ENCODE data around the gene GASK1B. TPM values are rescaled to one million over a fixed set of nuclear protein-coding genes. Genes with fewer than 3 reads are reported as not detected.

The GASK1B gene
- total and polyA plus RNA-seq, 3 donors from 2014 or later: 19.3 to 24.0 (median 19.8) TPM

GRCh38 chr4:158131027-158131426, 41.8 kb downstream of the GASK1B start:
- TF ChIP-seq POLR2A (IDR thresholded peaks at IDR 0.05) (no peak), CTCF (IDR thresholded peaks at IDR 0.05) (no peak)
- intact Hi-C loops (cut with DNase I; ENCODE audit: low total_unique reads): no loop called here
- WGBS, 2 donors: 39 to 70% methylated on average over 1 of the region's 1 CpG
- no peak overlapping the region for H3K4me3 ChIP-seq
- H3K36me3 ChIP-seq (ENCODE audit: low read depth, missing control alignments): no peaks in the 10 kb centered on the region
- H3K9me3 ChIP-seq: no peaks in the 10 kb centered on the region
- DNase-seq: no peak
- H3K27me3 ChIP-seq: no peaks in the 10 kb centered on the region
- no peak overlapping the region for H3K27ac ChIP-seq
- H3K4me1 ChIP-seq: no peaks in the 10 kb centered on the region

- no peaks in the 10 kb centered on the region for H3K9me3 ChIP-seq
- DNase-seq: no peak
- H3K4me1 ChIP-seq: no peaks in the 10 kb centered on the region
- intact Hi-C loops (cut with DNase I; ENCODE audit: low total_unique reads): no loop called here
- TF ChIP-seq POLR2A (IDR thresholded peaks at IDR 0.05): no peak
- no peak overlapping the region for H3K27ac ChIP-seq
- H3K27me3 ChIP-seq: no peaks in the 10 kb centered on the region
- 97 to 98% methylated on average over 2 of the region's 2 CpGs for WGBS, 2 donors
- no peaks in the 10 kb centered on the region for H3K36me3 ChIP-seq (ENCODE audit: low read depth, missing control alignments)
- no peak overlapping the region for H3K4me3 ChIP-seq
Observed at GRCh38 chr4:158130204-158130603, 42.6 kb downstream of the GASK1B start.

- TF ChIP-seq POLR2A (IDR thresholded peaks at IDR 0.05): no peak
- intact Hi-C loops (cut with DNase I; ENCODE audit: low total_unique reads): no loop called here
- 85 to 98% methylated on average over 2 of the region's 2 CpGs for WGBS, 2 donors
Observed at GRCh38 chr4:158129694-158130093, 43.1 kb downstream of the GASK1B start.

GRCh38 chr4:158128540-158128939, 44.3 kb downstream of the GASK1B start:
- TF ChIP-seq CTCF (IDR thresholded peaks at IDR 0.05) (no peak), POLR2A (IDR thresholded peaks at IDR 0.05) (no peak)
- Histone ChIP-seq H3K27ac (no peak overlapping the region), H3K9me3 (no peaks in the 10 kb centered on the region), H3K4me1 (no peaks in the 10 kb centered on the region), H3K27me3 (no peaks in the 10 kb centered on the region), H3K36me3 (ENCODE audit: low read depth, missing control alignments) (no peaks in the 10 kb centered on the region), H3K4me3 (no peak overlapping the region)
- DNase-seq: no peak
- intact Hi-C loops (cut with DNase I; ENCODE audit: low total_unique reads): no loop called here
- 94 to 95% methylated on average over 5 of the region's 5 CpGs for WGBS, 2 donors

More at GRCh38 chr4:158129694-158130093, 43.1 kb downstream of the GASK1B start:
- Histone ChIP-seq H3K4me3 (no peak overlapping the region), H3K36me3 (ENCODE audit: low read depth, missing control alignments) (no peaks in the 10 kb centered on the region), H3K4me1 (no peaks in the 10 kb centered on the region), H3K27me3 (no peaks in the 10 kb centered on the region), H3K27ac (no peak overlapping the region), H3K9me3 (no peaks in the 10 kb centered on the region)
- DNase-seq: no peak

- no peak overlapping the region for H3K27ac ChIP-seq
- 50 to 60% methylated on average over 1 of the region's 1 CpG for WGBS, 2 donors
- H3K36me3 ChIP-seq (ENCODE audit: low read depth, missing control alignments): no peaks in the 10 kb centered on the region
- intact Hi-C loops (cut with DNase I; ENCODE audit: low total_unique reads): no loop called here
- H3K27me3 ChIP-seq: no peaks in the 10 kb centered on the region
- DNase-seq: no peak
- no peak overlapping the region for H3K4me3 ChIP-seq
- no peaks in the 10 kb centered on the region for H3K9me3 ChIP-seq
- H3K4me1 ChIP-seq: no peaks in the 10 kb centered on the region
- no peak for TF ChIP-seq POLR2A (IDR thresholded peaks at IDR 0.05)
Observed at GRCh38 chr4:158125310-158125709, 47.5 kb downstream of the GASK1B start.

Other genes with a start within 250 kb of the GASK1B start
- gene TMEM144, start 37.5 kb upstream of the GASK1B start, total RNA-seq: 10 to 100 TPM; 24.2 to 44.6 TPM
- 45.4 TPM for gene TMEM144, start 37.5 kb upstream of the GASK1B start, polyA plus RNA-seq (ENCODE audit: insufficient read depth, low read depth, low replicate concordance)

Measured in testis (tissue), 3 donors.